Hepatocyte (in vitro differentiated cells): ENCODE results near the gene FIBCD1. TPM values are rescaled to one million over a fixed set of nuclear protein-coding genes. Genes with fewer than 3 reads are reported as not detected.

Source experiments
- DNase-seq: peaks from one replicate; pipeline ENCODE4 v3.0.0-alpha.2; 2016; ENCODE audit warnings: low spot score
- H2AFZ ChIP-seq: fragments of 200-600 bp; sonication (generic); 2 replicates; pipeline ENCODE4 v1.6.0; 2016; ENCODE audit warnings: antibody characterized with exemption, mild to moderate bottlenecking
- H3K27ac ChIP-seq: fragments of 200-600 bp; sonication (generic); 2 replicates; pipeline ENCODE4 v1.5.1; 2016; ENCODE audit warnings: mild to moderate bottlenecking
- H3K27me3 ChIP-seq: fragments of 200-600 bp; sonication (generic); 2 replicates; pipeline ENCODE4 v1.6.1; 2016
- H3K36me3 ChIP-seq: fragments of 200-600 bp; sonication (generic); replicated peaks from 2 replicates; pipeline ENCODE4 v1.5.1; 2016; ENCODE audit warnings: low read depth; ENCODE audit not compliant: insufficient read depth
- H3K4me1 ChIP-seq: fragments of 200-600 bp; sonication (generic); 2 replicates; pipeline ENCODE4 v1.5.1; 2016; ENCODE audit warnings: mild to moderate bottlenecking, moderate library complexity; ENCODE audit not compliant: insufficient read depth
- H3K4me2 ChIP-seq: fragments of 200-600 bp; sonication (generic); 2 replicates; pipeline ENCODE4 v1.6.0; 2016
- H3K4me3 ChIP-seq: fragments of 200-600 bp; sonication (generic); 2 replicates; pipeline ENCODE4 v1.5.1; 2016; ENCODE audit warnings: mild to moderate bottlenecking
- H3K79me2 ChIP-seq: fragments of 200-600 bp; sonication (generic); 2 replicates; pipeline ENCODE4 v1.6.0; 2017; ENCODE audit warnings: mild to moderate bottlenecking
- H3K9me2 ChIP-seq: fragments of 200-600 bp; sonication (generic); replicated peaks from 2 replicates; pipeline ENCODE4 v1.6.0; 2017; ENCODE audit warnings: mild to moderate bottlenecking; ENCODE audit not compliant: insufficient read depth
- H3K9me3 ChIP-seq: fragments of 200-600 bp; sonication (generic); 2 replicates; pipeline ENCODE4 v1.5.1; 2016; ENCODE audit warnings: low read depth, mild to moderate bottlenecking
- H4K20me1 ChIP-seq: fragments of 200-600 bp; sonication (generic); 2 replicates; pipeline ENCODE4 v1.6.0; 2016; ENCODE audit warnings: mild to moderate bottlenecking; ENCODE audit not compliant: insufficient read depth, poor library complexity, severe bottlenecking
- CTCF ChIP-seq: fragments of 200-600 bp; sonication (generic); IDR thresholded peaks from 2 replicates; pipeline ENCODE4 v1.5.1; 2016; ENCODE audit warnings: antibody characterized with exemption, mild to moderate bottlenecking; ENCODE audit not compliant: poor library complexity
- EZH2 ChIP-seq: fragments of 200-600 bp; sonication (generic); IDR thresholded peaks from 2 replicates; pipeline ENCODE4 v1.6.1; 2016; ENCODE audit warnings: antibody characterized with exemption, mild to moderate bottlenecking, borderline replicate concordance
- EZH2phosphoT487 ChIP-seq: fragments of 200-600 bp; sonication (generic); IDR thresholded peaks from one replicate; pipeline ENCODE4 v1.6.1; 2018; ENCODE audit warnings: antibody characterized with exemption, mild to moderate bottlenecking, low read depth, moderate library complexity; ENCODE audit not compliant: unreplicated experiment, severe bottlenecking
- WGBS: methylation state at CpG from one replicate; pipeline ENCODE4 v1.1.6; 2016; ENCODE audit warnings: low lambda C conversion rate; ENCODE audit errors: missing lambda C conversion rate; 5-methylcytosine and 5-hydroxymethylcytosine counted together
- polyA plus RNA-seq: library from polyadenylated mRNA; unstranded; fragments of >200 nt; fragmentation: Nextera tagmentation; extraction: Ambion mirVana; gene quantifications from 2 replicates; pipeline ENCODE4 v1.2.1, GENCODE V29; 2016
- total RNA-seq: library from RNA; depleted of rRNA; stranded (reverse); fragments of >200 nt; gene quantifications from 2 replicates; pipeline ENCODE4 v1.2.3, GENCODE V29; 2014

Gene FIBCD1
- total and polyA plus RNA-seq, 2 experiments from 2014 or later = 0.33 TPM; not detected in 1

- TF ChIP-seq EZH2 = no peak
- TF ChIP-seq CTCF = no peak
- no peak for TF ChIP-seq EZH2phosphoT487
- H3K27me3 ChIP-seq = no peaks in the 10 kb centered on the region
- no peak for DNase-seq
- no peaks in the 10 kb centered on the region for H3K9me3 ChIP-seq
- H3K79me2 ChIP-seq = no peaks in the 10 kb centered on the region
- 90% methylated on average over 8 of the region's 8 CpGs for WGBS
- no peaks in the 10 kb centered on the region for H3K9me2 ChIP-seq
- no peaks in the 10 kb centered on the region for H3K36me3 ChIP-seq
- H3K4me2 ChIP-seq = no peak overlapping the region
- H3K4me3 ChIP-seq = no peak overlapping the region
- no peaks in the 10 kb centered on the region for H4K20me1 ChIP-seq
- no peak overlapping the region for H3K27ac ChIP-seq
- H2AFZ ChIP-seq = no peak overlapping the region
- H3K4me1 ChIP-seq = no peaks in the 10 kb centered on the region
Measured at GRCh38 chr9:130915096-130915447, 24.0 kb downstream of the FIBCD1 start.

- no peaks in the 10 kb centered on the region for H3K27me3 ChIP-seq
- no peak overlapping the region for H3K4me2 ChIP-seq
- no peaks in the 10 kb centered on the region for H3K9me2 ChIP-seq
- H3K4me3 ChIP-seq = no peak overlapping the region
- no peaks in the 10 kb centered on the region for H3K79me2 ChIP-seq
- no peaks in the 10 kb centered on the region for H4K20me1 ChIP-seq
- H3K27ac ChIP-seq = no peak overlapping the region
- no peak overlapping the region for H2AFZ ChIP-seq
- H3K36me3 ChIP-seq = no peaks in the 10 kb centered on the region
- no peaks in the 10 kb centered on the region for H3K4me1 ChIP-seq
- no peak for DNase-seq
- WGBS = 89% methylated on average over 23 of the region's 24 CpGs
- no peaks in the 10 kb centered on the region for H3K9me3 ChIP-seq
- TF ChIP-seq EZH2 (no peak), EZH2phosphoT487 (no peak), CTCF (no peak)
Measured at GRCh38 chr9:130914417-130915095, 24.5 kb downstream of the FIBCD1 start.

- Histone ChIP-seq H2AFZ (no peak overlapping the region), H4K20me1 (no peaks in the 10 kb centered on the region), H3K4me1 (no peaks in the 10 kb centered on the region), H3K9me2 (no peaks in the 10 kb centered on the region), H3K79me2 (no peaks in the 10 kb centered on the region), H3K27me3 (no peaks in the 10 kb centered on the region), H3K36me3 (no peaks in the 10 kb centered on the region), H3K4me3 (no peak overlapping the region), H3K27ac (no peak overlapping the region), H3K4me2 (no peak overlapping the region), H3K9me3 (no peaks in the 10 kb centered on the region)
- 80% methylated on average over 23 of the region's 23 CpGs for WGBS
- no peak for DNase-seq
- TF ChIP-seq CTCF (no peak), EZH2 (no peak), EZH2phosphoT487 (no peak)
Measured at GRCh38 chr9:130913599-130914416, 25.2 kb downstream of the FIBCD1 start.
